ENCODE results near the gene TFB1M.
A peak's percentile ranks its signal among the peaks of the same experiment; 100 is the strongest.

TFB1M gene

DNA sequence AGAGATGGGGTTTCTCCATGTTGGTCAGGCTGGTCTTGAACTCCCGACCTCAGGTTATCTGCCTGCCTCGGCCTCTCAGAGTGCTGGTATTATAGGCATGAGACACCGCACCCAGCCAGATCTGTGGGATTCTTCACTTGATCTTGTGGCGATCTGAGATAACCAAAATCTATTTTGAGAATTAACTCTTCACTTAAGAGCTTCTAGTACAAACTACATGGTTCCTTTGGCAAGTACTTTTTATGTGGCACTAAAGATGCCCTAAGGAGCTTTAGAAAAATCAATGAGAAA lies 37.8 kb upstream of the TFB1M start:
- Histone ChIP-seq H3K9me3 (ENCODE audit: insufficient read depth, low read length) (peaks cover 26% of the 10 kb centered on the region), H4K20me1 (ENCODE audit: insufficient read depth, low read length) (no peaks in the 10 kb centered on the region), H3K27ac (ENCODE audit: low read length) (no peak overlapping the region), H3K4me1 (ENCODE audit: low read length) (peaks cover 25% of the 10 kb centered on the region), H3K9ac (ENCODE audit: low read length) (no peak overlapping the region), H2AFZ (ENCODE audit: low read depth, low read length) (no peak overlapping the region), H3K27me3 (ENCODE audit: low read depth, low read length) (no peaks in the 10 kb centered on the region), H3K4me2 (ENCODE audit: low read length) (no peak overlapping the region), H3K36me3 (replicated peaks; ENCODE audit: low read depth, low read length) (peaks cover 17% of the 10 kb centered on the region), H3K4me3 (ENCODE audit: low read length) (no peak overlapping the region), H3K79me2 (ENCODE audit: low read length) (no peaks in the 10 kb centered on the region)
- no peak for TF ChIP-seq EZH2phosphoT487 (IDR thresholded peaks at IDR 0.05; ENCODE audit: low read depth)
- TF ChIP-seq, protein P1, sequence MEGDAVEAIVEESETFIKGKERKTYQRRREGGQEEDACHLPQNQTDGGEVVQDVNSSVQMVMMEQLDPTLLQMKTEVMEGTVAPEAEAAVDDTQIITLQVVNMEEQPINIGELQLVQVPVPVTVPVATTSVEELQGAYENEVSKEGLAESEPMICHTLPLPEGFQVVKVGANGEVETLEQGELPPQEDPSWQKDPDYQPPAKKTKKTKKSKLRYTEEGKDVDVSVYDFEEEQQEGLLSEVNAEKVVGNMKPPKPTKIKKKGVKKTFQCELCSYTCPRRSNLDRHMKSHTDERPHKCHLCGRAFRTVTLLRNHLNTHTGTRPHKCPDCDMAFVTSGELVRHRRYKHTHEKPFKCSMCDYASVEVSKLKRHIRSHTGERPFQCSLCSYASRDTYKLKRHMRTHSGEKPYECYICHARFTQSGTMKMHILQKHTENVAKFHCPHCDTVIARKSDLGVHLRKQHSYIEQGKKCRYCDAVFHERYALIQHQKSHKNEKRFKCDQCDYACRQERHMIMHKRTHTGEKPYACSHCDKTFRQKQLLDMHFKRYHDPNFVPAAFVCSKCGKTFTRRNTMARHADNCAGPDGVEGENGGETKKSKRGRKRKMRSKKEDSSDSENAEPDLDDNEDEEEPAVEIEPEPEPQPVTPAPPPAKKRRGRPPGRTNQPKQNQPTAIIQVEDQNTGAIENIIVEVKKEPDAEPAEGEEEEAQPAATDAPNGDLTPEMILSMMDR (IDR thresholded peaks at IDR 0.05; ENCODE audit: low read depth, low read length), result no peak

DNA sequence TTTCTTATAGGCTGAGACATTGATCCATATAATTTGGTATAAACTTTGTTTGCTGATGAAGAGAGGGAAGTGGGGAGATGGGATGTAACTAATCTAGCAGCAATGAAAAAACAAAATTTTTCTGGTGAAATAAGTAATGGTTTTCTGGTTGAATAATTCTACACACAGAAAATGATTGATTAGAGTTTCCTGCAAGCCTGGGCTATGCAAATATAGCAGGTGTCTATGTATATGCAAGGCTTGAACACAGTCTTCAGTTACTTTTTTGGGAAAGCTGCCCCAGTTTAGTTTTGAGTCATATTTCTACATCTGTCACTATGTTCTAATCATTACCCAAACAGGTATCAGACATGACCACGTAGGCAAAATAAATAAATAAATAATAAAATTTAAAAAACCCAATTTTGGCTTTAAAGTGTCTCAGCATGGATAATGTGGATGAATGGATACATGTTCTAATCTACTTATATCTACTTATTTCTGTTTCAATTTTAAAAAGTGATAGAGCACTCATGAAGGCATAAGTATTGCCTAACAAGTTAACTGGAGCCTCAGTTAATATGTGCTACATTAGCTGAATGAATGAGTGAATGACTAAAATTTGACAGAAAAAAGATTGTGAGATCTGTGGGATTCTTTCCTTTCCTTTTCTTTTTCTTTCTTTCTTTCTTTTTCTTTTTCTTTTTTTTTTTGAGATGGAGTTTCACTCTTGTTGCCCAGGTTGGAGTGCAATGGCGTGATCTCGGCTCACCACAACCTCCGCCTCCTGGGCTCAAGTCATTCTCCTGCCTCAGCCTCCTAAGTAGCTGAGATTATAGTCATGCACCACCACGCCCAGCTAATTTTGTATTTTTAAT lies 37.2 kb upstream of the TFB1M start:
- Histone ChIP-seq H4K20me1 (ENCODE audit: insufficient read depth, low read length) (no peaks in the 10 kb centered on the region), H3K79me2 (ENCODE audit: low read length) (no peaks in the 10 kb centered on the region), H3K4me1 (ENCODE audit: low read length) (peaks cover 25% of the 10 kb centered on the region), H3K9ac (ENCODE audit: low read length) (no peak overlapping the region), H3K4me2 (ENCODE audit: low read length) (peak overlapping the region; percentile 34), H3K27ac (ENCODE audit: low read length) (peak overlapping the region; percentile 39), H2AFZ (ENCODE audit: low read depth, low read length) (no peak overlapping the region), H3K36me3 (replicated peaks; ENCODE audit: low read depth, low read length) (peaks cover 17% of the 10 kb centered on the region), H3K27me3 (ENCODE audit: low read depth, low read length) (no peaks in the 10 kb centered on the region), H3K9me3 (ENCODE audit: insufficient read depth, low read length) (peaks cover 26% of the 10 kb centered on the region), H3K4me3 (ENCODE audit: low read length) (no peak overlapping the region)
- no peak for TF ChIP-seq EZH2phosphoT487 (IDR thresholded peaks at IDR 0.05; ENCODE audit: low read depth)
- TF ChIP-seq, protein P1 (IDR thresholded peaks at IDR 0.05; ENCODE audit: low read depth, low read length), result no peak

DNA sequence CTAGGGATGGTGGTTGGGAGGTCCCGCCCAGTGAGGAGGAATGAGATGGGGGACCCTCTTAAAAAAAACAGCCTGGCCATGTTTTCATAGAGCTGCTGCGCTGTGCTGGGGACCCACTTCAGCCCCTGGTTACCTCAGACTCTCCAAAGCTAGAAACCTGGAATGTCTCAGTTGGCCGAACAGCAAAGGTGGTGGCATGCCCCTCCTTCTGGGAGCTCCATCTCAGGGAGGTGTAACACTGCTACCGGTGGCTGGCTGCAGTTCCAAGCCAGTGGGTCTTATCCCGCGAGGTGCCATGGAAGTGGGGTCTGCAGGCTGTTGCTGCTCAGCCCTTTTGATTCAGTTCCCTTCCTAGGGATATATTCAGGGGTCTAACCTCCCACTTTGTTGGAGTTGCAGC lies 35.7 kb upstream of the TFB1M start:
- H3K4me2 ChIP-seq (ENCODE audit: low read length), result no peak overlapping the region
- H3K9me3 ChIP-seq (ENCODE audit: insufficient read depth, low read length), result peaks cover 26% of the 10 kb centered on the region

DNA sequence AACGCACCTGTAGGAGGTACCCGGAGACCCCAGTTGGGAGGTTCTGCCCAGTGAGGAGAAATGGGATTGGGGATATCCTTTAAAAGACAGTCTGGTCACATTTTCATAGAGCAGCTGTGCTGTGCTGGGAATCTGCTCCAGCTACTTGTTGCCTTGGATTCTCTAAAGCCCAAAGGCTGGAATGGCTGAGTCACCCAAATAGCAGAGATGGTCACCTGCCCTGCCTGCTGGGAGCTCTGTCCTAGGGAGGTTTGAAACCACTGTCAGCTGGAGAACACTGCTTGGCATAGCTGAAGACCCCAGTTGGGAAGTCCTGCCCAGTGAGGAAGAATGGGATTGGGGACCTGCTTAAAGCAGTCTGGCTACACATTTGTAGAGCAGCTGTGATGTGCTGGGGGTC lies 34.8 kb upstream of the TFB1M start:
- Histone ChIP-seq H3K27ac (ENCODE audit: low read length) (no peak overlapping the region), H2AFZ (ENCODE audit: low read depth, low read length) (no peak overlapping the region), H3K4me2 (ENCODE audit: low read length) (no peak overlapping the region), H3K4me3 (ENCODE audit: low read length) (no peak overlapping the region), H3K9me3 (ENCODE audit: insufficient read depth, low read length) (peaks cover 17% of the 10 kb centered on the region), H3K27me3 (ENCODE audit: low read depth, low read length) (no peaks in the 10 kb centered on the region), H3K9ac (ENCODE audit: low read length) (no peak overlapping the region), H3K4me1 (ENCODE audit: low read length) (peaks cover 25% of the 10 kb centered on the region), H3K79me2 (ENCODE audit: low read length) (no peaks in the 10 kb centered on the region), H3K36me3 (replicated peaks; ENCODE audit: low read depth, low read length) (peaks cover 14% of the 10 kb centered on the region), H4K20me1 (ENCODE audit: insufficient read depth, low read length) (no peaks in the 10 kb centered on the region)
- TF ChIP-seq, protein P1 (IDR thresholded peaks at IDR 0.05; ENCODE audit: low read depth, low read length), result no peak
- no peak for TF ChIP-seq EZH2phosphoT487 (IDR thresholded peaks at IDR 0.05; ENCODE audit: low read depth)

More for the DNA sequence above, 35.7 kb upstream of the TFB1M start:
- Histone ChIP-seq H3K4me3 (ENCODE audit: low read length) (no peak overlapping the region), H3K4me1 (ENCODE audit: low read length) (peaks cover 25% of the 10 kb centered on the region), H4K20me1 (ENCODE audit: insufficient read depth, low read length) (no peaks in the 10 kb centered on the region), H2AFZ (ENCODE audit: low read depth, low read length) (no peak overlapping the region), H3K27ac (ENCODE audit: low read length) (no peak overlapping the region), H3K9ac (ENCODE audit: low read length) (no peak overlapping the region), H3K79me2 (ENCODE audit: low read length) (no peaks in the 10 kb centered on the region), H3K36me3 (replicated peaks; ENCODE audit: low read depth, low read length) (peaks cover 17% of the 10 kb centered on the region), H3K27me3 (ENCODE audit: low read depth, low read length) (no peaks in the 10 kb centered on the region)
- TF ChIP-seq, protein P1 (IDR thresholded peaks at IDR 0.05; ENCODE audit: low read depth, low read length), result no peak
- no peak for TF ChIP-seq EZH2phosphoT487 (IDR thresholded peaks at IDR 0.05; ENCODE audit: low read depth)
